GM19023 (cell line): ENCODE results near the gene ELAVL2.

Experiments
- ATAC-seq: cut with Tn5 transposase; IDR thresholded peaks from one replicate; pipeline ENCODE4 v1.9.1; 2021; ENCODE audit warnings: mild to moderate bottlenecking, moderate library complexity; ENCODE audit not compliant: unreplicated experiment

ELAVL2 gene

GRCh38 chr9:23774266-23774665 is 51.8 kb downstream of the ELAVL2 start:
- no peak for ATAC-seq

DNA sequence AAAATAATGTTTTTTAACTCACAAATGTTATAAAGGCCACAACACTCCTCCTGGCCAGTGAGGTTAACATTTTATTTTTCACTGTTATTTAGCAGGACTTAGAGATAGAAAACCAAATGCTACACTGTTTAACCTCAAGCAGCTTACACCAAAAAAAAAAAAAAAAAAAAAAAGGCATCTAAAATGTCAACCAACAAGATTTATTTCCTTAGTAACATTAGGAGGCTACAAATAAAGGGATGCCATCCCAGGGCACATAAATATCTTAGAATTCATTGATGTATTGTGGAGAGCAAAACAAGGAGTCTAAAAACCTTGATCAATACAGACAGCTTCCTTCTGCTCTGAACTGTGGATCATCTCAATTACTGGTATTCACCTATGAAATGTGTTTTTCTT is 53.7 kb downstream of the ELAVL2 start:
- no peak for ATAC-seq

- no peak for ATAC-seq
Observed at GRCh38 chr9:23771746-23772384, 54.2 kb downstream of the ELAVL2 start.

GRCh38 chr9:23769307-23769935 is 56.6 kb downstream of the ELAVL2 start:
- ATAC-seq: no peak

GRCh38 chr9:23768861-23769260 is 57.2 kb downstream of the ELAVL2 start:
- ATAC-seq: no peak

- no peak for ATAC-seq
Observed at GRCh38 chr9:23766613-23767012, 59.4 kb downstream of the ELAVL2 start.

GRCh38 chr9:23765561-23765960 is 60.5 kb downstream of the ELAVL2 start:
- no peak for ATAC-seq

- no peak for ATAC-seq
Observed at GRCh38 chr9:23764219-23764618, 61.8 kb downstream of the ELAVL2 start.

DNA sequence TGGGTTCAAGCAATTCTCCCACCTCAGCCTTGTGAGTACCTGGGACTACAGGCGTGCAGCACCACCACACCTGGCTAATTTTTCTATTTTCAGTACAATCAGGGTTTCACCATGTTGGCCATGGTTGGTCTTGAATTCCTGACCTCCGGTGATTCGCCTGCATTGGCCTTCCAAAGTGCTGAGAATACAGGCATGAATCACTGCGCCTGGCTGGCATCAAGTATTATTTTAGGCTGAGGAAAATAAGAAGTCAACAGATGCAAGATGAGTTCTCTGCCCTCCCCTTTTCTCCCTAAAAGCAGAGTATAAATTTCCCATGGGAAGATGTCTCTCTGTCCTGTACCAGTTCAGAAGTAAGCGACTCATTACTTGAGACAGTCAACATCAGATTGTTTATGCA is 71.5 kb downstream of the ELAVL2 start:
- ATAC-seq: no peak

- no peak for ATAC-seq
Observed at GRCh38 chr9:23752859-23753258, 73.2 kb downstream of the ELAVL2 start.

DNA sequence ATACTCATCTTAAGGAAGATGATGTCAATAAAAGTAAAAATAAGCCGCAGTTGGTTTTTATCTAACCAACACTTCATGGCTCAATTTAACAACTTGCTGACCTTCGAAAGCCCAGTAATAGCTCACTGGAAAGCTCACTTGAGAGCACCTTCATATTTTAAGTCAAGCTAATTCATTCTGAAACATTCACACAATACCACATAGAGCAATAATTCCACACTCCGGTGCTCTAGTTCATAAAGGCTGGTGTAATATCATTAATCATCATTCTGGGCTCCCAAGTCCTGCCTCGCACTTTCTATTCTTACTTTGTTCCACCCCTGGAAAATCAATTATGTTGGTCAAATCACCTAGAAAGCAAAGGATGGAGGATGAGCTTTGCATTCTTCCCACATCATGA is 74.4 kb downstream of the ELAVL2 start:
- ATAC-seq: no peak

GRCh38 chr9:23750808-23751207 is 75.2 kb downstream of the ELAVL2 start:
- ATAC-seq: no peak

DNA sequence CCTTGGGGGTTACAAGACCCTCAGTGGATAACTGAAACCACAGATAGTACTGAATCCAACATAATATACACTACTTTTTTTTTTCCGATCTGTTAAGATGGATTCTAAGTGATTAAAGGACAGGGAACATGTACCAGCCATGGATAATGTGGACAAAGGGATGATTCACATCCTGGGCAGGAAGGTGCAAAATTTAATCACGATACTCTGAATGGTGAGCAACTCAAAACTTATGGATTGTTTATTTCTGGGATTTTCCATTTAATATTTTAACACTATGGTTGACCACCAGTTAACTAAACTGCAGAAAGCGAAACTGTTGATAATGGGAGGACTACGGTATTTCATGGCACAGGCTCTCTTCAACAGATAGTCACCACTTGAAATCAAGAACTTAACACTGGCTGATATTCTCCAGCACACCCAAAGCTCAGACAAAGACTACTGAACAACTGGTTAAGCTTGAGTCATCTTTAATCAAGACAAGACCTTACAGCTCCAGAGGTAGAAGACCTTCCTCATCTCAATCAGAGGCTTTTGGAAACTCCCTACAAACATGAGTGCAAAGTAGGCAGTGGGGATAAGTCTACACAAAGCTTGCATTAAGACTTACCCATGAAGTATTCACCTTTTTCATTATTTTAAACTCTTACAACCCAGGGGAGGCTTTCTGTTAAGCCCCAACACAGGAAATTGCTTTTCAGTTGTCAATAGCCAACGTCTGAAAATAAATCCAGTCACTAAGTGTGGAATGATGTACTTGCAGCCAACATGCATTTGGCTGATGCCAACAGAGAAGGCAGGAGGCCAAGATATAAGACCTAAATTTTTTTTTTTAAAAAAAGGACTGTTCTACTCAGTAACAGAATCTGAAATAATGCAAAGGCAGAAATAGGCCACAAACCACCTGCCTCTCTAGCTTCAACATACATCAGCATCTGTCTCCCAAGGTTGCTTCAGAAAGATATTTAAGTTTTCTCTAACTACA is 78.7 kb downstream of the ELAVL2 start:
- no peak for ATAC-seq

DNA sequence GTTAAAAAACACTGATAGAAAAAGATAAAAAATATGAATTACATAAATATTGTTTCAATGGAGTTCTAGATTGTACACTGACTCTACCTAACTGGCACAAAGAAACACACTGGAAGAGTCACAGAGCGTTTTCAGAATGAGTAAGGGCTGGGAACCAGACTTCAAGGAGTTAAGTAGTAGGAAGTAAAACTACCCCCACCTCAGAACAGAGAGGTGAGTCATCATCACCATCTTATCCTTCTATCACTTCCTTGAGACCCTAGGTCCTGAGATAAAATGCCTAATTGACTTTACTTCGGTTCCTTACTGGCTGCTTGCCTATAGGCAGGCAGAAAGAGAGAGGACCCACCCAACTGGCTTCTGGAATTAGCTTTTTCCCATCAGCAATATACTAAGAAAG is 79.7 kb downstream of the ELAVL2 start:
- ATAC-seq: no peak

DNA sequence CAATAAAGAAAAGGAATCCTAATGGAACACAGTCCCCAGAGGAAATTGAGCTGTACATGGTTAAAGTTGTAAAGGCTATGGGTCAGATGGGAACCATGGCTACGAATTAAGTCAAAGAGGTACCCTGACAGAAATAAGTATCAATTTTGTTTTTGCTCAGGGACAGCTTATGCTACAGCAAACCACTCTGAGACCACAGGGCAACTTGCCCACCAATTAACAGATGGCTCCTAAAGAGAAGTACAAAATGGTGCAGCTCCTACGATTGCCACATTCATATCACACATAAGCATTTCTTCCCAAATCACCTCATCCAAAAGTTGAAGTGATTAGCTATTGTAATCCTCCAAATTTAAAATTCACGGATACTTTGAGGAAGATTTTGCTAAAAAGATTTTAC is 83.0 kb downstream of the ELAVL2 start:
- ATAC-seq: no peak

GRCh38 chr9:23741351-23741750 is 84.7 kb downstream of the ELAVL2 start:
- ATAC-seq: no peak

GRCh38 chr9:23740531-23740930 is 85.5 kb downstream of the ELAVL2 start:
- ATAC-seq: no peak

GRCh38 chr9:23739753-23740152 is 86.3 kb downstream of the ELAVL2 start:
- no peak for ATAC-seq

DNA sequence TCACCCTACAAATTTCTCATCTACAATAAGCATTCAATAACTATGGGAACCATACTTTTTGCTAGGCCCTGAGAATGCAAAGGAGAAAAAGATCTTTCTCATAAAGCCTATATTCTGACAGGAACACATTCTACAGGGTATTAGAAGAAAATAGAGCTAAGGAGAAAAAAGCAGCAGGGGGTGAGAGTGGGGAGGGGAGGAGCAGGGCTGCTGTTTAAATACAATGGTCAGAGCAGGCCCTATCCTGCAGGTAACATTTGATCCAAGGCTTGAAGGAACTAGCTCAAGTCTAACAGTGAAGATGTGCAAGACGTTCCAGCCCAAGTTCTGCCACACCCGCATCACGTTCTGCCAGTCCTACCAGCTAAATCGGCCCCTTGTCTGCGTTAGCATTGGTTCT is 89.7 kb downstream of the ELAVL2 start:
- ATAC-seq: no peak

DNA sequence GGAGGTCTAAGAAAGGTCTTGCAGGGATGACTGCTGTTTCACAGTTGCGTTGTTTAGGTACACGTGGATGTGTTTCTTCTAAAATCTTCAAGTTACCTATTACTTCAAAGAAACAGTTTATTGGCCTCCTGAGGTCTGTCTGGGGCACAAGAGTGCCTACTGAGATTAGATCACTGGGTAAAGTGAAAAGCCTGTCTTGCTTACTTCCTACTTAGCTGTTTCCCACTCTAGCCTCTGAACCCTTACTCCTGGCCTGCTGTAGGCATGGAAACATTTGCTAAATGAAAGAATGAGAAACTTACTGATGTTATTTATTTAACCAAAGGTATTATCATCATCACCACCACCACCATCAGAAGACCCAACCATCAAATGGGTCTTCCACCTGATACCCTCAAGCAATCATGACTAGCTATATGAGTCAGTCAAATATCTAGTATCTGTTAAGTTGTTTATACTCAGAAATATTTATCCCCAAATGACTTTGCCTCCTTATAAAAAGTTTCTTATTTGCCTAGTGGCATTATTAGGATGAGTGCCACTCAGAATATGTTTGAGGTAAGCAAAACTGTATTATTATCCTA is 92.5 kb downstream of the ELAVL2 start:
- no peak for ATAC-seq

- ATAC-seq: no peak
Observed at GRCh38 chr9:23731353-23731752, 94.7 kb downstream of the ELAVL2 start.
